ENCODE data around the gene ARHGAP26. TPM values are rescaled to one million over a fixed set of nuclear protein-coding genes. Genes with fewer than 3 reads are reported as not detected.

ARHGAP26 gene
- total RNA-seq, 4 donors from 2014 or later: 35.0 to 72.2 (median 44.0) TPM

- TF ChIP-seq CTCF (IDR thresholded peaks at IDR 0.05; ENCODE audit: low read depth): no peak
These were observed 118.4 kb downstream of the ARHGAP26 start for GRCh38 chr5:142888469-142889085.

- no peak for TF ChIP-seq CTCF (IDR thresholded peaks at IDR 0.05; ENCODE audit: low read depth)
These were observed 121.8 kb downstream of the ARHGAP26 start for GRCh38 chr5:142892021-142892420.

- no peak for TF ChIP-seq CTCF (IDR thresholded peaks at IDR 0.05; ENCODE audit: low read depth)
These were observed 124.1 kb downstream of the ARHGAP26 start for GRCh38 chr5:142894315-142894714.

- no peak for TF ChIP-seq CTCF (IDR thresholded peaks at IDR 0.05; ENCODE audit: low read depth)
These were observed 124.6 kb downstream of the ARHGAP26 start for GRCh38 chr5:142894749-142895148.

DNA sequence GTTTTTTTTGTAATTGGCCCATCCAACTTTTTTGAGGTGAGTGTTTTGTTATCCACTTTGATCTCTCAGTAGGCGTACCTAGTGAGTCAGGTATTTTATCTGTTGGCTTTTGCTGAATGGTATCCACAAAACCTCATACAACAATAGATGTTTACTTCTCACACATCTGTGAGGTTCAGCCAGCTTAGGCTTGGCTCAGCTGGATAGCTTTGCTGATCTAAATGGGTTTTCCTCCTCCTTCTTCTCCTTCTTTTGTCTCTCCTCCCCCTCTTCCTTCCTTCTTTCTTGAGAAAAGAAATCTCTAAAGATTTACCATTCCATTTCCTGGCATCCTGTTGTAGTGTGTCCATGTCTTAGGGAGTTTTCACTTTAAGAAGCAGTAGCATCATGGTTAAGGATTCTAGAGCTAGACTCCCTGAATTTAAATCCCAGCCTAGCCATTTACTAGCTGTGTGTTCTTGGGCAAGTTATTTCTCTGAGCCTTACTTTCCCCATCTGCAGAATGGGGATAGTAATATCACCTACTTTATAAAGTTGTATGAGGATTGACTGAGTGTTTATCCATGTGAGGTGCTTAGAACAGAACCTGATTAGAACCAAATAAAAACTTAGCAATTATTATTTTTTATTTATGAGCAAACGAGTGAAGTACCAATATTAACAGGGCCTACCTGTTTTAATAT is 126.3 kb downstream of the ARHGAP26 start:
- TF ChIP-seq CTCF (IDR thresholded peaks at IDR 0.05; ENCODE audit: low read depth): no peak

- TF ChIP-seq CTCF (IDR thresholded peaks at IDR 0.05; ENCODE audit: low read depth): no peak
These were observed 127.2 kb downstream of the ARHGAP26 start for GRCh38 chr5:142897328-142897727.

DNA sequence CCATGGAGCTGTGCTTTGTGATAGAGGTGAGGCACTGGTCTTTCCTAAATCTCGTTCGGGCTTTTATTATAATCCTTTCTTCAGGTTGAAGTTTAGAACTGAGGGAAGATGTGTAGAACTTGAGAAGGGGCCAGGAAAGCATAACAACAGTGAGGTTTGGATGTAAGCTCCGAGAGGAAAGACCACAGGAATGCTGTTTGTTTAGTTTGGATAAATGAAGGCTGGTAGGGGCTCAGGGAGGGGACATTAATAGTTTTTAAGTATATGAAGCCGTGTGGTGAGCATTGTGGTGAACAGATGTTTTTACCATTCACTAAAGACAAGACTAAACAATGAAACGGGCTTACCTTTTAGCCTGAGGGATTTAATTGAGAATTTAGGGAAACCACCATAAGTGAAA is 130.8 kb downstream of the ARHGAP26 start:
- no peak for TF ChIP-seq CTCF (IDR thresholded peaks at IDR 0.05; ENCODE audit: low read depth)
